HK-2 (cell line): Measurements from ENCODE around the gene POR.
"Not testable (repeated sequence)": the region's sequence is repeated elsewhere in the genome, so short reads cannot be mapped to it uniquely, and the experiment has no call there.

Source experiments
- DNase-seq: peaks from one replicate; pipeline ENCODE4 v3.0.0-alpha.2; 2018; ENCODE audit not compliant: unreplicated experiment

The POR gene

DNA sequence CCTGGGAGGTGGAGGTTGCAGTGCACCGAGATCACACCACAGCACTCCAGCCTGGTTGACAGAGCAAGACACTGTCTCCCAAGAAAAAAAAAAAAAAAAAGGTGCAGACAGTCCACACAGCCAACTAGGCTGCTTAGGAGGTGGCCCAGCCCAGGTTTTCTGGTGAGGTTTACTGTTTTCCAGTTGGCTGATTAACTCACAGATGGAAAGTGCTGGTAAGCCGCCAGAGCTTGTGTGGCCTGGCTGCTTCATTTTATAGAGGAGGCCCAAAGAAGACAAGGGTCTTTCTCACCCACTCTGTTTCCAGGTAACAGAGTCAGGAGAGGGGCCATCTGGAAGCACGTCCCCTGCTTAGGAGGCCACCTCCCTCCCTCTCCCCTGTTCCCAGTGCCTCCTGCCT lies 29.9 kb upstream of the POR start:
- no peak for DNase-seq

- no peak for DNase-seq
These were observed 27.1 kb upstream of the POR start for GRCh38 chr7:75887669-75888369.

GRCh38 chr7:75888464-75889222 lies 26.3 kb upstream of the POR start:
- DNase-seq: no peak

- DNase-seq: no peak
These were observed 25.6 kb upstream of the POR start for GRCh38 chr7:75889223-75889825.

DNA sequence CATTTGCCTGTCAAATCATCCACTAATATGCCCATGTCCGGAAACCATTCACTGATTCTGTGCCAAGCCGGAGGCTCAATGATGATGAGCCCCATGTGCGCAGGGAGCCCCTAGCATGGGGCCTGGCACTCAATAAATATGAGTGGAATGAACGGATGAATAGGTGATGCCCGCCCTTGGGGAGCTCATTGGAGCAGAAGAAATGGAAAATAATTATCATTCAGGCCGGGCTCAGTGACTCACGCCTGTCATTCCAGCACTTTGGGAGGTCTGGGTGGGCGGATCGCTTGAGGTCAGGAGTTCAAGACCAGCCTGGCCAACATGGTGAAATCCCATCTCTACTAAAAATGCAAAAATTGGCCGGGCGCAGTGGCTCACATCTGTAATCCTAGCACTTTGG lies 25.1 kb upstream of the POR start:
- DNase-seq: no peak

DNA sequence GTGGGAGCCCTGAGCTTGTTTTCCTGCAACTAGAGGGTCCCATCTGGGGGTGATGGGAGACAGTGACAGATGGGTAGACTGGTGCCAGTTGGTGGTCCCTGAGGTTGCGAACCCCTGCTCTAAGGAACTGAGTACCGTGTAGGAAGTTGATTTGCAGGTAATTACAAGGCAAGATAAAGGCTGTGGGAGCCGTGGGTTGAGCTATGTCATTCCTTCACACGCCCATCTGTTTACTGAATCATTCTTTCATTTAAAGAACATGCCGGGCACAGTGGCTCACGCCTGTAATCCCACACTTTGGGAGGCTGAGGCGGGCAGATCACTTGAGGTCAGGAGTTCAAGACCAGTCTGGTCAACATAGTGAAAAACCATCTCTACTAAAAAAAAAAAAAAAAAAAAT lies 23.7 kb upstream of the POR start:
- DNase-seq: not testable (repeated sequence)

DNA sequence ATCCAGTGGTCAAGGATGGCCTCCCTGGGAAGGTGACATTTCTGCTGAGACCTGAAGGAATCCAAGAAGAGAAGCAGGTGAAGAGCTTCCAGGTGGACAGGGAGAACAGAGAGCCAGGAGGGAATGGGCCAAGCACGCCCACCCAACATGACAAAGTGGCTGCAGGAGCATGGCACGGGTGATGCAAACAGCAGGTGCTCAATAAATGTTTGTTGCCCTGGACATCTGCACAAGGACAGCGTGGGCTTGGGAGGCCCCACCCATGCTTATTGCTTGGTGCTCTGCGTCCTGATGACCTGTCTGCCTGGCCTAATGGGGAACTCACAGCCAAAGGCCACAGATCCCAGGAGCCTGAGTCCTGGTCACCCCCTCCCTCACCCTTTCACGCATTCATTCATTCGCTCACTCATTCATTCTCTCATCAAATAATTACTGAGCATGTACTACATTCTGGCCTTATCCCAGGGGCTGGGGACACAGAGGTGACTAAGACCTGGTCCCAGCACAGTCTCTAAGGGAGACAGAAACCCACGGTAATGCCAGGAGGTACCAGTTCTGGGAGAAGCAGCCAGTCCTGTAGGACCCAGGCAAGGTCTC lies 23.0 kb upstream of the POR start:
- no peak for DNase-seq

- no peak for DNase-seq
These were observed 22.2 kb upstream of the POR start for GRCh38 chr7:75892634-75893272.

DNA sequence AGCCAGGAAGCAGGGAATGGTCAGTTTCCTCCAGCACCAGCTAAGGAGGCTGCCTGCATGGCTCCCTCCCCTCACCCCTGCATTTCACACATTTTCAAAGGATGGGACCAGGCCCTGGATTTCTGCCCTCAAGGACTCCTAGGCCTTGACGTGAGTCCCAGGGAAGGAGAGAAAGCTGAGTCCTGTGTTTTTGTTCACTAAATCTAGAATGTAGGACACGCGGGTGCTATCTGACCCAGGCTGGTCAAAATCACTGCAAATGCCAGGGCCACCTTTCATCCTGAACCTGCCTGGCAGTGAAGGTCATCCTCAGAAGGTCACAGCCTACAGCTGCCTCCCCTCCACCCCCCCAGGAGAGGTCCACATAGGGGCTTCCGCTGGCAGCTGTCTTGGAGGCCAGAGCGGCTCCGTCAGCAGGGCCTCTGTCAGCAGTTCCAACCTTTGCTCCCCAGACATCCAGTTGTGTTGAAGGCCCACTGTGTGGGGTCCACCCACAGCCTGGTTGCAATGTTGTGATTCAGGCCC lies 18.1 kb upstream of the POR start:
- DNase-seq: no peak

GRCh38 chr7:75900617-75901315 lies 14.2 kb upstream of the POR start:
- no peak for DNase-seq

GRCh38 chr7:75905785-75906604 lies 9.0 kb upstream of the POR start:
- no peak for DNase-seq

GRCh38 chr7:75906991-75907667 lies 7.8 kb upstream of the POR start:
- DNase-seq: no peak

- DNase-seq: not testable (repeated sequence)
These were observed 7.3 kb upstream of the POR start for GRCh38 chr7:75907668-75908039.

- no peak for DNase-seq
These were observed 5.3 kb upstream of the POR start for GRCh38 chr7:75909521-75910132.

GRCh38 chr7:75911186-75911585 lies 3.8 kb upstream of the POR start:
- DNase-seq: not testable (repeated sequence)

GRCh38 chr7:75913437-75913836 lies 1.5 kb upstream of the POR start:
- no peak for DNase-seq

DNA sequence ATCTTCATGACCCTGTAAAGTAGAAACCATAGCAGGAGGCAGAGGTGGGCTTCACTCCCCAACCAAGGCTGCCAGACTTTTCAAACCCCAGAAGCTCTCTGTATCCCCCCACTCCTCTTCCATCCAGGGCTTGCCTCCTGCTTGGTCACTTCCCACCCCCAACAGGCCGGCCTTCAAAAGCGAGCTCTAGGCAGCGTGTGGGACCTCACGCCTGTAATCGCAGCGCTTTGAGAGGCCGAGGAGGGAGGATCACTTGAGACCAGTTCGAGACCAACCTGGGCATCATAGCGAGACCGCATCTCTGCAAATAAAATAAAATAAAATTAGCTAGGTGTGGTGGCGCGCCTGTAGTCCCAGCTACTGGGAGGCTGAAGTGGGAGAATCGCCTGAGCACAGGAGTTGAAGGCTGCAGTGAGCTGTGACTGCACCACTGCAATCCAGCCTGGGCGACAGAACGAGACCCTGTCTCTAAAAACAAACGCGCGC lies 743 bp upstream of the POR start:
- DNase-seq: no peak

DNA sequence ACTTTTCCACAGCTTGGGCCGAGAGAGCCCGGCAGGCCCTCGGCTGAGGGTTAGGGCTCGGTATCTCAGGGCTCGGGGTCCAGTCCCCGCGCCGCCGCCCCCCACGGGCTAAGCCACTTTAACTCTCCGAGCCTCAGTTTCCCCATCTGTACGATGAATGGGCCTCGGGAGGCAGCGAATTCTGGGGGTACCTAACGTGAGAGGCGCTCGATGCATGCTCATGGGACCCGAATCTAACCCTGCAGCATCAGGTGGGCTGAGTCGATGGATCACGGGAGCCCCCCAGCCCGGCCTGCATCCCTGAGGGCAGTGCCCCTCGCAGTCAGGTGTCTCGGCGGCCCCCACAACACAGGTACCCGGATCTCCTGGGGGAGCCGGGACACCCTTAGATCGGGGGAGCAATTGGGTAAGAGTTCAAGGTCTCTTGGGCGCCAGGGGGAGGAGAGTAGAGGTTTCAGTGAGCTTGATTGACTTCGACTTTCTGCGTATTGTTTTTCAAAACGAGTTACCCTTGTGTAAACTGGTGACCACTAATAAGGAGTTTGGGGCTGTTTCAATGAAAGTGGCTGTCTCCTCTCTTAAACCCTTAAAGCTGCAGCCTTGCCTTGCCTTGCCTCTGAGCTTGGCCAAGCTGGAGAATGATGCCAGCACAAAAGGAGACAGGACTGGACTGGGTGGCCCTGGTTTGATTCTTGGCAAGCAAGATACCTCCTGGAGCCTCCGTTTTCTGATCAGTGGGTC lies 631 bp downstream of the POR start:
- DNase-seq: peak; percentile 12

DNA sequence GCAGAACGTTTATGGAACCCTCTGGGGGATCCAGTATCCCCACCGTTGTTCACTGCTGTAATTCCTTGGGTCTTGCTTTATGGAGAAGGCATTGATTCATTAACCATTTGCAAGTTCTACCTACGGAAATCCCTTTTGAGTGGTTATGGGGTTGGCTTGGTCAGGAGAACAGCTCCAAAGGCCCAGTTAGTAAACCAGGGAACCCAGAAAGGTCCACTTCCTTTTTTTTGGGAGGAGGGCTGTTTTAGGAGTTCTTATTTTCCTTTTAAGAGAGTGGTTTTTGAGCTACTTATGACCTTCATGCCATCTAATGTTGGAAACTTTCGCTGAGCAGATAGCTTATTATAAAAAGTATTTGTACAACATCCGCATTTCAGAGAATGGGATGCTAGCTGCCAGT lies 1.3 kb downstream of the POR start:
- DNase-seq: no peak
